GM21526 (cell line): ENCODE measurements around the gene SLC35E3.
A peak's percentile ranks its signal among the peaks of the same experiment; 100 is the strongest.

ENCODE experiments used
- ATAC-seq: cut with Tn5 transposase; IDR thresholded peaks from one replicate; pipeline ENCODE4 v1.9.1; 2021; ENCODE audit warnings: moderate library complexity; ENCODE audit not compliant: unreplicated experiment, low FRiP score

The SLC35E3 gene

GRCh38 chr12:68768431-68768939 is 22.5 kb downstream of the SLC35E3 start:
- no peak for ATAC-seq

- no peak for ATAC-seq
Measured at GRCh38 chr12:68769941-68770340, 24.0 kb downstream of the SLC35E3 start.

DNA sequence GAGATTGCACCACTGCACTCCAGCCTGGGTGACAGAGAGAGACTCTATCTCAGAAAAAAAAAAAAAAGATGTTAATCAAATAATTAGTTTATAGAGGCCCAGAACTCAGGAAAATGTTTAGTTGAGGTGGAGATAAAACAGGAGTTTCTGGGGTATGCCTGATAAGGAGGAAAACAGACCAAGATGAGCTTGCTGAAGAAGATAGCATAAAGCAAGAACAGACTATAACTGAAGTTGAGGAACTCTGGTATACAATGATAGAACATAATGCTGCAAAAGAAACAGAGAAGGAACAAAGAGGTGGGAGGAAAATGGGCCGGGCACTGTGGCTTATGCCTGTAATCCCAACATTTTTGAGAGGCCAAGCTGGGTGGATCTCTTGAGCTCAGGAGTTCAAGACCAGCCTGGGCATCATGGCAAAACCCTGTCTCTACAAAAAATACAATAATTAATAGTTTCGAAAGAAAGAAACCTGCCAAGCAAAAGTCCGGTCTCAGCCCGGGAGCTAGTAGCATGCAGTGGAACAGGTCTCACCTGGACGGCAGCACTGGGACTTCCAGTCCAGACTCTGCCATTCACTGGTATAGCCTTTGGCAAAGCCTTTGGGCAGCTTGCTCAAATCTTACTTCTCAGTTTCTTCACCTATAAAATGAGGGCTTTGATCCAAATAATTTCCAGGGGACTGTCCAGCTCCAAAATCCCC is 25.4 kb downstream of the SLC35E3 start:
- no peak for ATAC-seq

DNA sequence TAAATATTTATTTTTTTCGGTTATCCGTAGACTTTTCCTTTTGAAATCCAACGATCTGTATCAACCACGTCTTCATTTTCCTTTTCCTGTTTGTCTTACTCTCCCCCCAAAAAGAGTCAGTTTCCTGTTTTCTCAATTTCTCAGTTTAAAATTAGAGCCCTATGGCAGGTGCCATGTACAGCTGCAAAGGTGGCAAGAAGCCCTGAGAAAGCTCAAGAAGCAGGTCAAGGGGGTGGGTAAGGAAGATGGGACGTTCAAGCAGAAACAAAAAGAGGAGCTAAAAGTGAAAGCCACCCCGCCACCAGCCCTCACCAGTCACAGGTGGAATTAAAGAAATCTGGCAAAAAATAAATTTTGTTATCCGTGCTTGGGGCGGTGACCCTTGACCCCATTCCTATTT is 26.7 kb downstream of the SLC35E3 start:
- no peak for ATAC-seq

DNA sequence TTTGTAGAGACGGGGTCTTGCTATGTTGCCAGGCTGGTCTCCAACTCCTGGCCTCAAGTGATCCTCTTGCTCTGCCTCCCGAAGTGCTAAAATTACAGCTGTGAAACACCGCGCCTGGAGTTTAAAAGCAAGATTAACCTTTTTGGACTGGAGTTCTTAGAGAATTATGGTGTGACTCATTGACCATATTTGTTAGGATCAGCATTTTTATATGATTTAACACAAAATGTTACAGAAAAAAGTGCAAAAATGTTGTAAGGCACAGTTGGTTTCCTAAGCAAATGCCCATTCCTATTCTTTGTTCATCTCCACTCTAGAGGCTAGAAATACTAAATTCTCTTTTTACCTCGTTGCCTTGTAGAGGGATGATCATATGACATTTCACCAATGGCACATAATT is 27.6 kb downstream of the SLC35E3 start:
- ATAC-seq = no peak

DNA sequence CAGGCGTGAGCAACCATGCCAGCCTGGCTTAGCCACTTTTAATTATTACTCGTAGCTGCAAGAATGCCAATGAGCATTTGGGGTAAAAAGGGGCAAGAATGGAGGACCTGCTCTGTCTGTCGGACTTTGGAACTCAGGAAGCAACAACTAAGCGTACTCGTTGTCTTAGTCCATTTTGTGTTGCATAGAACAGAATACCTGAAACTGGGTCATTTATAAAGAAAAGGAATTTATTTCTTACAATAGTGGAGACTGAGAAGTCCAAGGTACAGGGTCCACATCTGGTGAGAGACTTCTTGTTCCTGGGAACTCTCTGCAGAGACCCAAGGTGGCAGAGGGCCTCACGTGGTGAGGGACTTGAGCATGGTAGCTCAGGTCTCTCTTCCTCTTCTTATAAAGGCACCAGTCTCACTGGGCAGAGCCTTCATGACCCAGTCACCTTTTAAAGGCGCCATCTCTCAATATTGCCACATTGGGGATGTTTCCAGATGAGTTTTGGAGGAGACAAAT is 29.2 kb downstream of the SLC35E3 start:
- ATAC-seq = no peak

DNA sequence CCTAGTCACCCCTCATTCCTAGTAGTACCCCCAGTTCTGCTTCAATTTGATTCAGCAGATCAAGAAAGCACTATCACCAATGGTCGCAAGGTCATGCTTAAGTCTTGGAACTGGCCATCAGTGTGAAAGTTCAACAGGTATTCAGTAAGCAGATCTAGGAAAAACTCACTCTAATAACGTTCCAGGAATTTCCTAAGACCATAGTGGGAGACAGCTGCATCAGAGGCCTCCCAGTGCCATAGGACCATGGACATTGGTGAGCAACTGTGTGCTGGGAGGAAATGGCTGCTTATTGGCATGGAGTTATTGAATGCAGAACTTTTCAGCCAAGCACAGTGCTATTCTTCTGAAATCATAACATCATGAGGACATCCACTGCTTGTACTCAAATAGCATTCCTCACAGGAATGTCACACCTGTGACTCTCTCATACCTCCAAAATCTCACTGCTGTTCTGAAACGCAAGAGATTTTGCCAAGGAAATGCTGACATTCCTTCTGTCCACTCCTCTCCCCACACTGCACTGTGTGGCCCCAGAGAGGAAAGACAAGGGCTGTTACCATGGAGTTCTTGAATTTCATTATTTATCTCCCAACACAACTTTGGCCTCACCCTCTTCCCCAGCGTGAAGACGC is 31.1 kb downstream of the SLC35E3 start:
- no peak for ATAC-seq

DNA sequence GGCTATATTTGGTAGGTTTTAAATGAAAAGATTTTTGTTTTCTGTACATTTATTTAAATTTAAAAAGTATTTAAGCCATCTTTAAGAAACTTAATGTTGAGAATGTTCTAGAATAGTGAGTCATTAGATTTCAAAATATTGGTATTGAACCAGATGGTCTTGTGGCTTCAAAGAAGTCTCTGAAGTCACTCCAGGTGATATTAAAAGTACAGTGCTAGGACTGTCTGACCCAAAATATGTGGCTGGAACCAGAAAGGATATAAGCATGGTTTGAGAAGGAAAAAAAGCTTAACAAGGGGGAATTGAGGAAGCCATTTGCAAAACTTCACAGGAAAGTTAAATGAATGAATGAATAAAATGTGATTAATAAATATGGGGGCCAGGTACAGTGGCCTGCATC is 33.3 kb downstream of the SLC35E3 start:
- no peak for ATAC-seq

DNA sequence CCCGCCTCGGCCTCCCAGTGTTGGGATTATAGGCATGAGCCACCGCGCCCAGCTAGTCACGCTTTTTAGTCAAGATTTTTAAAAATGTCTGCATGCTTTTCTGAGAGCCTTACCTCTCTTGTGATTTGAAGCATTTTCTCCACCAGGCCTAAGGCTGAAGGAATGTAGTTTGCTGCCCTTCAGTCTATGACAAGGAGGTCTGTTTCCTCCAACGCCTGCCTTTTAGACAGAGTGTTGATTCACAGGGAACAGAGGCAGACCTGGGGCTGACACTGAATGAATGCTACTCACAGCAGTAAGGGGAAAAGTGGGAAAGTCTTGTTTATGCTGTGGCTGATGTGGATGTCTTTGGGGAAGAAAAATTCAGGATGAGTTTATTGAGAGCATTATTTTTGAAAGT is 34.8 kb downstream of the SLC35E3 start:
- ATAC-seq = no peak

DNA sequence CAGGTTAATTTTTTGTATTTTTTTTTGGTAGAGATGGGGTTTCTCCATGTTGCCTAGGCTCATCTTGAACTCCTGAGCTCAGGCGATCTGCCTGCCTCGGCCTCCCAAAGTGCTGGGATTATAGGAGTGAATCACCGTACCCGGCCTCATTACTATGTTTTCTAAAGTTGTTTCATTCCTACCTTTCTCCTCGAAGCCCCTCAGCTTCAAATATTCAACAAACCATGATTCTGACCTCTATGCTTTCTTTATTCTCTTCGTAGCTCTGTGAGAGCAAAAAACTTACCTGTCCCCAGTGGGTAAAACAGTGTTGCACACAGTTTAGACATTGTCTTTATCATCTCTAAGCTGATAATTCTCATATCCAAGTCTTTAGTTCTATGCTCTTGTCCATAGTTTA is 35.8 kb downstream of the SLC35E3 start:
- no peak for ATAC-seq

GRCh38 chr12:68784015-68784414 is 38.0 kb downstream of the SLC35E3 start:
- no peak for ATAC-seq

GRCh38 chr12:68785358-68785757 is 39.4 kb downstream of the SLC35E3 start:
- ATAC-seq = no peak

- ATAC-seq = no peak
Measured at GRCh38 chr12:68785823-68786222, 39.8 kb downstream of the SLC35E3 start.

DNA sequence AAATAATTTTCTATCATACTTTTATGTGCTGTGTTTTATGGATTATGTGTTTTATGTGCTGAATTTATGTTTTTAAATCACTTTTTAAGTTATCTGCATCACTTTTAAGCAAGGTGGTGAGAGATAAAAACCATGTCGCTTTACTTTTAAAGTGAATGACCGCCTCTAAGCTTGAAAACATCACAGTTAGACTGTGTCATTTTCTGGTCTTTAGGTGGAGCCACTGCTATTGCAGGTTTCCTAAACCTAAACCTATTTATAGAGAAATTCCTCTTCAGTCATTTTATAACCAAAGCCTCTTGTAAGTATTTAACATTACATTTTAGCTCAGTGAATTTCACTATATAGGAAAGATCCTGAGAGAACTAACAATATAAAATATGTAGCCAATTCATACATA is 41.0 kb downstream of the SLC35E3 start:
- ATAC-seq = no peak

- ATAC-seq = no peak
Measured at GRCh38 chr12:68788554-68789143, 42.7 kb downstream of the SLC35E3 start.

DNA sequence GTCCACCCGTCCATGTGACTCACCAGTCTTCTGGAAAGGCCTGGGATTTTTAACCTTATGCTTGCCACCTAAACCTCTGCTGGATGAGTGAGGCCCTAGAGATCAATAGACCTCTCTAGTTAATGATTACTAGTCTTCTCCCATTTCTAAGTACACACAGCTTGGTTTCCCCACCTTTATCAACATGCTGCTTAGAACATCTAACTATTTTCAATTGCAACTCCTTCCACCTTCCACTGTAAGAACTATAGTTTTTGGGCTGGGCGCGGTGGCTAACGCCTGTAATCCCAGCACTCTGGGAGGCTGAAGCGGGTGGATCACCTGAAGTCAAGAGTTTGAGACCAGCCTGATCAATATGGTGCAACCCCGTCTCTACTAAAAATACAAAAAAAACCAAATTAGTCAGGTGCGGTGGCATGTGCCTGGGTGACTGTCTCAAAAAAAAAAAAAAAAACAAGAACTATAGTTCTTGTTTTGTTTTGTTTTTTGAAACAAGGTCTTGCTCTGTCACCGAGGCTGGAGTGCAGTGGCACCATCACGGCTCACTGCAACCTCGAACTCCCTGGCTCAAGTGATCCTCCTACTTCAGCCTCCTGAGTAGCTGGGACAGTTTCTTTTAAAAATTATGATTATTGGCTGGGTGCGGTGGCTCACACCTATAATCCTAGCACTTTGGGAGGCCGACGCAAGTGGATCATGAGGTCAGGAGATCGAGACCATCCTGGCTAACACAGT is 43.3 kb downstream of the SLC35E3 start:
- no peak for ATAC-seq

DNA sequence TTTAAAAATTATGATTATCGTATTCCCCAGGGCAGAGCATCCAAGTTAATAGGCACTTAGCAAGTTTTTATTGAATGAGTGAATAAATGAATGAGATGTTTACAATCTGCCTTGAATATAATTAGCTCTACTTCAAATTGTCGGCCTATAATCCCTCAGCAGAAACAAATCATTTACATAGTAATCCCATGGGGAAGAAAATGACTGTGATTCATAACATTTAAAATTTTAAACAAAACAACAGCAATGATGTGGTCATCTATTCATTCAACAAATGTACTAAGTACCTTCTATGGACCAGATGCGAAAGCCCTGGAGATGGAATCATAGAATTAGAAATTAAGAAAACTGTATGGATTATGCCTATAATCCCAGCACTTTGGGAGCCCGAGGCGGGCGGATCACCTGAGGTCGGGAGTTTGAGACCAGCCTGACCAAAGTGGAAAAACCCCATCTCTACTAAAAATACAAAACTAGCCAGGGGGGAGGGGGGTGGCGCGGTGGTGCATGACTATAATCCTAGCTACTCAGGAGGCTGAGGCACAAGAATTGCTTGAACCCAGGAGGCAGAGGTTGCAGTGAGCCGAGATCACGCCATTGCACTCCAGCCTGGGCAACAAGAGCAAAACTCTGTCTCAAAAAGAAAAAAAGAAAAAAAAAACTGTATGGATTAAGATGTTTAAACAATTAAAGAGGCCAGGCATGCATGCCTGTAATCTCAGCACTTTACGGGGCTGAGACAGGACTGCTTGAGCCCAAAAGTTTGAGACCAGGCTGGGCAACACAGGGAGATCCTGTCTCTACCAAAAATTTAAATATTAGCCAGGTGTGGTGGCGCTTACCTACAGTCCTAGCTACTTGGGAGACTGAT is 44.3 kb downstream of the SLC35E3 start:
- no peak for ATAC-seq

GRCh38 chr12:68790952-68791234 is 44.9 kb downstream of the SLC35E3 start:
- ATAC-seq = no peak

DNA sequence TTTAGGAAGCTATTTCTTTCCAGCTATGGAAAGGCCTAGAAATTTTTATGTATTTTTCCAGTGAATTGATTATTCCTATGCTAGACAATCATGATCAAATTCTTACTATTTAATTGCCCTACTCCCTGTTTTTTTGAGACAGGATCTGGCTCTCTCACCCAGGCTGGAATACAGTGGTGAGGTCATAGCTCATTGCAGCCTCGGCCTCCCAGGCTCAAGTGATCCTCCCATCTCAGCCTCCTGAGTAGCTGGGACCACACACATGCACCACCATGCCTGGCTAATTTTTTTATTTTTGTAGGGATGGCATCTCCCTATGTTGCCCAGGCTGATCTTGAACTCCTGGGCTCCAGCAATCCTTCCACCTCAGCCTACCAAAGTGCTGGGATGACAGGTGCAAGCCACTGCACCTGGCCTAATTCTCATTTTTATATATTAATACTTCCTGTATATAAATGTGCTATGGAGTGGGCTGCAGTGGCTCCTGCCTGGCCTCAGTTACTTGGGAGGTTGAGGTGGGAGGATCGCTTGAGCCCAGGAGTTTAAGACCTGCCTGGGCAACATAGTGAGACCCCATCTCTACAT is 46.0 kb downstream of the SLC35E3 start:
- no peak for ATAC-seq

DNA sequence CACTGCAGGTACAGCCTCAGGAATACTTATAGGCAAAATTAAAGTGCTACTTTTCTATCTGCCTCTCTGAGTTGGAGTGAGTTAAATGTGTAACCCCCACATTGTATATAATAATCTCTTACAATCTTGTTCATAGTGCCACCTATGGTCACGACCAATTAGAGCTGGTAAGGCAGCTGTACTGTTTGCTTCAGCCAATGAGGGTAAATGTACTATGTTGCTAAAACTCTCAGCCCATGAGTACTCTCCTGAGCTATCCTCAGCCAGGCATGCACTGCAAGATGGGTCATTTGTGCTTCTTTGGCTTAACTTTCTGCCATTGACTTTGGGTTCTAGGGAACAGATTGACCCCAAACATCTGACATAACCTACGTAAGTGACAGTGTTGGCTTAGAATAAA is 47.0 kb downstream of the SLC35E3 start:
- peak; percentile 84 for ATAC-seq
